GM18526 (cell line): ENCODE results near the gene UGT8.

Experiments
- POLR2A ChIP-seq: IDR thresholded peaks from 3 replicates; pipeline ENCODE4 v1.6.1; 2011; ENCODE audit not compliant: insufficient read length; ENCODE audit errors: extremely low read depth

UGT8 gene

GRCh38 chr4:114598191-114599121 lies at the start of gene UGT8:
Gene UGT8 (plus strand): TSS chr4:114598807. CDS start chr4:114622881, 24,074 bp downstream.
- no peak for TF ChIP-seq POLR2A

- TF ChIP-seq POLR2A, result no peak
Measured at GRCh38 chr4:114549638-114550037, 49.0 kb upstream of the UGT8 start.

- no peak for TF ChIP-seq POLR2A
Measured at GRCh38 chr4:114558446-114559020, 40.1 kb upstream of the UGT8 start.

GRCh38 chr4:114561590-114561989 lies 37.0 kb upstream of the UGT8 start:
- no peak for TF ChIP-seq POLR2A

- TF ChIP-seq POLR2A, result no peak
Measured at GRCh38 chr4:114562176-114562904, 36.3 kb upstream of the UGT8 start.

GRCh38 chr4:114563536-114564315 lies 34.9 kb upstream of the UGT8 start:
- TF ChIP-seq POLR2A, result no peak

GRCh38 chr4:114577386-114577785 lies 21.2 kb upstream of the UGT8 start:
- no peak for TF ChIP-seq POLR2A

GRCh38 chr4:114582621-114583020 lies 16.0 kb upstream of the UGT8 start:
- no peak for TF ChIP-seq POLR2A

GRCh38 chr4:114588305-114588704 lies 10.3 kb upstream of the UGT8 start:
- TF ChIP-seq POLR2A, result no peak

- TF ChIP-seq POLR2A, result no peak
Measured at GRCh38 chr4:114593526-114593925, 5.1 kb upstream of the UGT8 start.

GRCh38 chr4:114595207-114595606 lies 3.4 kb upstream of the UGT8 start:
- no peak for TF ChIP-seq POLR2A

- no peak for TF ChIP-seq POLR2A
Measured at GRCh38 chr4:114595921-114596320, 2.7 kb upstream of the UGT8 start.

- no peak for TF ChIP-seq POLR2A
Measured at GRCh38 chr4:114597410-114598115, 1.0 kb upstream of the UGT8 start.

GRCh38 chr4:114599231-114599902 lies 760 bp downstream of the UGT8 start:
- no peak for TF ChIP-seq POLR2A
